GM21526 (cell line): ENCODE measurements around the gene ZNF84.
A peak's percentile ranks its signal among the peaks of the same experiment; 100 is the strongest.

Experiments used
- ATAC-seq: cut with Tn5 transposase; IDR thresholded peaks from one replicate; pipeline ENCODE4 v1.9.1; 2021; ENCODE audit warnings: moderate library complexity; ENCODE audit not compliant: unreplicated experiment, low FRiP score

Gene ZNF84

DNA sequence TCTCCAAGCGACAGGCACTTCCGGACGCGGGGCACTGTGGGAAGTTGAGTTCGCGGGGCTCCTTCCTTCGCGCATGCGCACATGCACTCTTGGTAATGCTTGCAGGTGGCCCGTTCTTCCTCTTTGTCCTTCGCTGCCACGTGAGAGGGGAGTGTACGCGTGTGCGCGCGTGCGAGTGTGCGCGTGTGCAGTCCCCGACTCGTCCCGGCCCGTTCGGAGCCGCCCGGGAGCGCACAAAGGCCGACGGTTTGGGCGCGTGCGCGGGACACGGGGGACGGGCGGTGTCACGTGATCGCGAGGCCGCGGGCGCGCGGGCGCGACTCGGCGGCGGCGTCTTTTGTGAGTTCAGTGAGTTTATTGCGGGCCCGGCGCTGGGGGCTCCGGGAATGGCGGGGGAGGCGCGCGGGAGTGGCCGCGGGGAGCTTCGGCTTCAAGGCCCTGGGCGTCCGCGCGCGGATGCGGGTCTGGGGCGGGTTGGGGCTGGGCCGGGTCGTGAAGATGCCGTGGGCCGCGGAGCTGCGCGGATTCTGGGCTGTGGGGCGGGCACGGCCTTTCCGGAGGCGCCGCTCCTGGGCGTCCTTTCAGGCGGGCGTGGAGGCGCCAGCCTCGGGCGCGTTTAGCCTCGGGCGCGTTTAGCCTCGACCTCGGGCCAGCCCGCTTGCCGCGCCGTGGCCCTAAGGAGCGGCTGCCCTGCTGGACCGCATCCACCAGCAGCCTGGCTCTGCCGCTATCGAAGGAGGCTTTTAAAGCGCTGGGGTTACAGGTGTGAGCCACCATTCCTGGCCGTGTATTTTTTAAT lies at the start of gene ZNF84:
ZNF84 (plus strand) TSS at position 303 of the 799 bp plus-strand sequence. CDS start 3,959 bp downstream, outside the sequence.
- ATAC-seq = peak; percentile 95

DNA sequence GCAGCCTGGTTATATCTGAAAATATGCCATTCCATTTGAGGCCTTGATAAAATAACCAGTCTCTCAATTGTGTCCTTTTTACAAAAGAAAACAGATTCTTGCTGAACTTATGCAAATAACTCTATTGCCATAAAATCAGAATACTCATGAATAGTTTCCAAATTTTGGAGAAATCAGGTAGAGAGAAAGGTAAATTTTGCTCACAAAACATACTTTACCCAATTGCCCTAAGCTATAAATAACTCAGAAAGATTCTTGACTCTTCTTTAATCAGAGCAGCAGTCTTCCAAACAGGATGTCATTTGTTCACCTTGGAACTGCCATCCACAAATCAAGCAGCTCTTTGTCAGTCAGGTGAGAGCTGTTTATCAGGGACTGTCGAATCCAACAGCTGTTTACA lies 38.6 kb upstream of the ZNF84 start:
- no peak for ATAC-seq

DNA sequence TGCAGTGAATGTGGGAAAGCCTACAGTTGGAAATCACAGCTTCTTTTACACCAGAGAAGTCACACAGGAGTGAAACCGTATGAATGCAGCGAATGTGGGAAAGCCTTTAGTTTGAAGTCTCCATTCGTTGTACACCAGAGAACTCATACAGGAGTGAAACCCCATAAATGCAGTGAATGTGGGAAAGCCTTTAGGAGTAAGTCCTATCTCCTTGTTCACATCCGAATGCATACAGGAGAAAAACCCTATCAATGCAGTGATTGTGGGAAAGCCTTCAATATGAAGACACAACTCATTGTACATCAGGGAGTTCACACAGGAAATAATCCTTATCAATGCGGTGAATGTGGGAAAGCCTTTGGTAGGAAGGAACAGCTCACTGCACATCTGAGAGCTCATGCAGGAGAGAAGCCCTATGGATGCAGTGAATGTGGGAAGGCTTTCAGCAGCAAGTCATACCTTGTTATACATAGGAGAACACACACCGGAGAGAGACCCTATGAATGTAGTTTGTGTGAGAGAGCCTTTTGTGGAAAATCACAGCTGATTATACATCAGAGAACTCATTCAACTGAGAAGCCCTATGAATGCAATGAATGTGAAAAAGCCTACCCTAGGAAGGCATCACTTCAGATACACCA lies 26.5 kb upstream of the ZNF84 start:
- no peak for ATAC-seq

DNA sequence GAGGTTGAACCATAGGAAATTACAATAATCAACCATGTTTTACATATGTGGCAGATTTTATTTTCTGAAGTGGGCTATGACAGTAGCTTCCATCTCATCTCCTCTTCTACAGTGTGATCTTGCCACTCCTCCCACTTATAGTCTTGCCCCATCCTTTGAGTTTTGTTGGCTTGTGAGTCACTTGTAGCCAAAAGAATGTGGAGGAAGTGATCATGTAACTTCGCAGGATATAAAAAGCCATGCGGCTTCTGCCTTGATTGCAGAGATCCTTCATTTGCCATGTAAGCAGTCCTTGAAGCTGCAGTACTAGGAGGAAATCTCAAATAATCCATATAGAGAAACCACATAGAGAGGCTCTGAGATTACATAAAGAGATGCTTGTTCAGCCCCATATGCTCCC lies 13.7 kb upstream of the ZNF84 start:
- no peak for ATAC-seq

DNA sequence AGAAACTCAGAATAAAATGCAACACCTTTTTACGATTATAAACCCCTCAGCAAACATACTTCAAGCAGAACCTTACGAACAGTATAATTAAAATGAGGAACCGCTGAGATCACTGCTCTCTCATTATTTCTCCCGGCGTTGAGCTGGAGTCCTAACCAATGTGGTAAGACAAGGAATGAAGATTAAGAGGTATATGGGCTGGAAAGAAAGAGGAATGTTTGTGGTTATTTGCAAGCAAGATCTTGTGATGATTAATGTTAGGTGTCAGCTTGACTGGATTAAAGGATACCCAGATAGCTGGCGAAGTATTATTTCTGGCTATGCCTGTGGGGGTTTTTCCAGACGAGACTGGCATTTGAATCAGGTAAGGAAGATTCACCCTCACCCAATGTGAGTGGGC lies 10.3 kb upstream of the ZNF84 start:
- ATAC-seq = no peak

DNA sequence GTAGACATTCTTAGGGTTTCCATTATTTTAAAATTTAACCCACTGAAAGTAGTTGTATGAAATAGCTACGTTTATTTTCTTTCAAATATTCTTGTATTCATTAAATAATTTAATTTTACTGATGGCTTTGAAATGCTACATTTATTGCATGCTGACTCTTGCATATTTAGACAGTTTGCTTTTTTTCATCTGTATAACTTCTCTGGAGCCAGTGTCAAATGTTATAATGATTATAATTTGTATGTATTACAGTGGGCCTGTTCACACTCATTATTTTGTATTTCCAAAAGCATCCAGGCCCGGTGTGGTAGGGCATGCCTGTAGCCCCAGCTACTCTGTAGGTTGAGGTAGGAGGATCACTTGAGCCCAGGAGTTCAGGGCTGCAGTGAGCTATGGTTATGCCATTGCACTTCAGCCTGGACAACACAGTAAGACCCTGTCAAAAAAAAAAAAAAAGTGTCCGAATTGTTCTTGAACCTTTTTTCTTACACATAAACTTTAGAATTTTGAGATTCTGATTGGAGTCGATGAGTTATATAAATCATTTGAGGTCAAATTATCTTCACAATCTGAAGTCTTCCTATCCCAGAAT lies 905 bp downstream of the ZNF84 start:
- no peak for ATAC-seq

DNA sequence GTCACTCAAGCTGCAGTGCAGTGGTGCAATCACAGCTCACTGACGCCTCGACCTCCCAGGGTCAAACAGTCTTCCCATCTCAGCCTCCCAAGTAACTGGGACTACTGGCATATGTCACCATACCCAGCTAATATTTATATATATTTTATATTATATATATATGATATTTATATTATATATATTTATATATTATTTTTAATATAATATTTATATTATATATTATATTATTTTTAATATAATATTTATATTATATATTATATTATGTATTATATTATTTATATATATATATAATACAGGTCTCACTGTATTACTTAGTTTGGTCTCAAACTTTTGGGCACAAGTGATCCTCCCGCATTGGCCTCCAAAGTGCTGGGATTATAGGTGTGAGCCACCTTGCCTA lies 9.4 kb downstream of the ZNF84 start:
- ATAC-seq = no peak

DNA sequence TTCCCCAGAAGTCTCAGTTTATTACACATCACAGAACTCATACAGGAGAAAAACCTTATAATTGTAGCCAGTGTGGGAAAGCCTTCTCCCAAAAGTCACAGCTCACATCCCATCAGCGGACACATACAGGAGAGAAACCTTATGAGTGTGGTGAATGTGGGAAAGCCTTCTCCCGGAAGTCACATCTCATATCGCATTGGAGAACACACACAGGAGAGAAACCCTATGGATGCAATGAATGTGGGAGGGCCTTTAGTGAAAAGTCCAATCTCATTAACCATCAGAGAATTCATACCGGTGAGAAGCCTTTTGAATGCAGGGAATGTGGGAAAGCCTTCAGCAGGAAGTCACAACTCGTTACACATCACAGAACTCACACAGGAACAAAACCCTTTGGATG lies 20.1 kb downstream of the ZNF84 start:
- no peak for ATAC-seq

DNA sequence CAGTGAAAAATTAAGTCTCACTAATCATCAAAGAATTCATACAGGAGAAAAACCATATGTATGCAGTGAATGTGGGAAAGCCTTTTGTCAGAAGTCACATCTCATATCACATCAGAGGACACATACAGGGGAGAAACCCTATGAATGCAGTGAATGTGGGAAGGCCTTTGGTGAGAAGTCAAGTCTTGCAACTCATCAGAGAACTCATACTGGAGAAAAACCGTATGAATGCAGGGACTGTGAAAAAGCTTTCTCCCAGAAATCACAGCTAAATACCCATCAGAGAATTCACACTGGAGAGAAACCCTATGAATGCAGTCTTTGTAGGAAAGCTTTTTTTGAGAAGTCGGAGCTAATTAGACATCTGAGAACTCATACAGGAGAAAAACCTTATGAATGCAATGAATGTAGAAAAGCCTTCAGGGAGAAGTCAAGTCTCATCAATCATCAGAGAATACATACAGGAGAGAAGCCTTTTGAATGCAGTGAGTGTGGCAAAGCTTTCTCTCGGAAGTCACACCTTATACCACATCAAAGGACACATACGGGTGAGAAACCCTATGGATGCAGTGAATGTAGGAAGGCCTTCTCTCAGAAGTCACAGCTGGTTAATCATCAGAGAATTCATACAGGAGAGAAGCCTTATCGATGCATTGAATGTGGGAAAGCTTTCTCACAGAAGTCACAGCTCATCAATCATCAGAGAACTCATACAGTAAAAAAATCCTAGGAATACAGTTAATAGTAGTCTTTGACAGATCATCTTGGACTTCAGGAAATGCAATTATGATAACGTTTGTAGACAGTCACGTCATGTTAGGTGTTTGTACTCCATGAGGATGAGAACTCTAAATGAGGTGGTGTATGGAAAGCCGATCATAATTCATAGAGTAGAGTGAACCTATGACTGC lies 21.1 kb downstream of the ZNF84 start:
- ATAC-seq = no peak

DNA sequence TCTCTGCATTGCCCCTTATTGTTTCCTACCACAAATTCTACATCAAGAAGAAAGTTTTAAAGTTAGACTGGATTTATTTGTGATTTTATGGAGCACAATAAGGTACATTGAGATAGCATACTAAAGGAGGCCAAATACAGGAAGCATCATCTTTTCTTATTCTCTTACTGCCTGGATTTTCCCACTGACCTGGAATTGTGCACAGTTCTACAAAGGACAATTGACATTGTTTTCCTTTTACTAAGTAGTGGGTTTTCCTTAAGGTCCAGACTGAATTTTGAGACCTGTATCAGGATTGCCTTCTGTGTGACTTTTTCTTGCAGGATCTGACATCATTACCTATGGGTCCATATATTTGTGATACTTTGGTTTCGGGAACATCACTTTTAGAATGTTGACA lies 24.6 kb downstream of the ZNF84 start:
- no peak for ATAC-seq

DNA sequence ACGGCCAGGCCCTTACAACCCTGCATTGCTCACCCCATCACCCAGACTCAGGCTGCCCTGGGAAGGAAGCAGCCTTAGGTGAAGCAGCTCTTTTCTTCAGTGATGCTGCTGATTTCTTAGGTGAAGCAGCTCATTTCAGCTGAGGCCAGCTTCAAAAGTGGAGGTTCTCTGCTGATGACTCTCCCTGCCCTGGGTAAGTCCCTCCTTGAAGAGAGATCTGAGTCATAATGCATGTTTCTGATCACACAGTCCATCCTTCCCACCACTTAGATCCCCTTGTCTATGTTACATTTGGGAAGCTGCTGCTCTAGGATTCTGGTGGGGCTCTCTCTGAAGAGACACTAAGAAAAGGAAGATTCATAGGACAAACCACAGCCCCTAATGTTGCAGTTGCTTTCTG lies 26.2 kb downstream of the ZNF84 start:
- ATAC-seq = no peak

DNA sequence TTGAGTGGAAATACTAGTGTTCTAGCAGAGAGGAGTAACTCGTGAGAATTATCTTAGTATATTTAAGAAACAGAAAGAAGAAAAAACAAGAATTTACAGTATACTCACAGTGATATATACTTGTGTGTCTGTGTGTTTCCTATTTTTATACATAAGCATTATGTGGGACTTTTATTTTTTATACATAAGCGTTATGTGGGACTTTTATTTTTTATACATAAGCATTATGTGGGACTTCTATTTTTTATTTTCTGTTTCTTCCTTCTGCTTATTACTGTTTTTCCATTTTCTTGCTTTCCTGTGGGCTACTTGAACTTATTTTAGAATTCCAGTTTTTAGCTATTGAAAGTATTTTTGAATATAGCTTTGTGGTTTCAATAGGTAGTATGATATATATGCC lies 36.5 kb downstream of the ZNF84 start:
- no peak for ATAC-seq

DNA sequence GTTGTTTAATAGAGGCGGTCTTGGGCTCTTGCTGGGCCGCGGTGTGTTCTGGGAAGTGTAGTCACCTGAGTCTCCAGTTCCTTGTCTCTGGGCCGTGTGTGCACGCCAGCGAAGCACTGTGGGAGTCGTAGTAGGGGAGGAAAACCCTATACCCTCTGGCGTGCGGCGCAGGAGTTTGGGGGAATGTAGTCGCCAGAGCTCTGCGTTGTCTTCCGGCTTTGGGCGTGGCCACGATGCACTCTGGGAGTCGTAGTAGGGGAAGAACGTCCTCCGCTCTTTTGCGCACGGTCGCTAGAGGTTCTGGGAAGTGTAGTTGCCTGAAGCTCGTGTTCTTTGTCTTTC lies 42.7 kb downstream of the ZNF84 start:
- ATAC-seq = peak; percentile 81

DNA sequence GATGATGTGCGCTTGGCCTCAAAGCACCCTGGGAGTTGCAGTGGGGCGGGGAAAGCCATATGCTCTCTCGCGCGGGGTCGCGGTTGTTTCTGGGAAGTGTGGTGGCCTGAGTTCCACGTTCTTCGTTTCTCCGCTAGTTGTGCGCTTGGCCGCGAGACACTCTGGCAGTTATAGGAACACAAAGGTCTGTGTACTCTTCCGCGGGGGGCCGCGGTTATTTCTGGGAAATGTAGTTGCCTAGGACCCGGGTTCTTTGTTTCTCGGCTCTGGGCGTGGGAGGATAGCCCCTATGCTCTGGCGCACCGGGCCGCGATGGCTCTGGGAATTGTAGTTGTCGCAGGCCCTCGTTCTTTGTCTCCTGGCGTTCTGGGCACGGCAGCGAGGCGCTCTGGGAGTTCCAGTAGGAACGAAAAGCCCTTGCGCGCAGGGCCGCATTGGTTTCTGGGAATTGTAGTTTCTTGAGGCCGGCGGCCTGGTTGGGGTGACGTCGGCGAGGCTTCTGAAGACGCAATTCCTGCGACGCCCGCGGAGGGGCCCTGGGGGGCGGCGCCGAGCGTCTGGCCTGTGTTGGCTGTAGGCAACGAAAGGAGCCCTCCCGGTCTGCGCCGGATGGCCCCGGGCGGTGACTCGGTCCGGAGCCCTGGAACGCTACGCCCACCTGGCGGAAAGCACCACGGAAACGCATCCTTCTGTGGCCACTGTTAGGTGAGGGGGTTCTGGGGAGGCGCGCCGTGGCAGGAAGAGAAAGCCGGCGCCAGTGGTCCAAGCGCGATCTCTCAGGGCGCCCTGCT lies 43.3 kb downstream of the ZNF84 start, which contains the start of gene ZNF140:
ZNF140 (plus strand) TSS at position 556 of the 791 bp plus-strand sequence. CDS start 398 bp downstream, outside the sequence.
- peak; percentile 69 for ATAC-seq

DNA sequence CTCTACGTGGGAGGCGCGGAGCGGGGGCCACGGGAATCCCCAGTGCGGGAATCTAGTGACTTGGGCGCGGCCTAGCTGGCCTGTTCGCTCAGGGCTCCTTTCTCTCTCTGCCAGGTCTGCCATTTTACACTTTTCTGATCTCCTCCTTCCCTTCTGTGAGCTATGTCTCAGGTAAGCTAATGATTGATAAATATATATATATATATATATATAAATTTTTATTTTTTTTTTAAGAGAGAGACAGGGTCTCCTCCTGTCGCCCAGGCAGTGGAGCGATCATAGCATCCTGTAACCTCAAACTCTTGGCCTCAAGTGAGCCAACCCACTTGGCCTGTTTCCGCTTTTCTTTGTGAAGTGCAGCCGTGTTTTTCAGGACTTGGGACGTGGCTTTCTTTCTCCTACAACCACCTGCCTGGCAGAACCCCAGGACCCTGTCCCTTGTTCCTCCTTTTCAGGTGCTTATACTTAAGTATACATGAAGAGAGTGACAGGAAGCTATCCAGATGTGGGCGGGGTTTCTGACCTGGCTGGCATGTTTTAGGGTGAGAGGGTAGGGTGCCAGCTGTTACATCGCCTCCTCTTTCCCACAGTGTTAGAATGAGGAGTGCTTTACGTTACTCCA lies 44.0 kb downstream of the ZNF84 start:
- ATAC-seq = no peak

DNA sequence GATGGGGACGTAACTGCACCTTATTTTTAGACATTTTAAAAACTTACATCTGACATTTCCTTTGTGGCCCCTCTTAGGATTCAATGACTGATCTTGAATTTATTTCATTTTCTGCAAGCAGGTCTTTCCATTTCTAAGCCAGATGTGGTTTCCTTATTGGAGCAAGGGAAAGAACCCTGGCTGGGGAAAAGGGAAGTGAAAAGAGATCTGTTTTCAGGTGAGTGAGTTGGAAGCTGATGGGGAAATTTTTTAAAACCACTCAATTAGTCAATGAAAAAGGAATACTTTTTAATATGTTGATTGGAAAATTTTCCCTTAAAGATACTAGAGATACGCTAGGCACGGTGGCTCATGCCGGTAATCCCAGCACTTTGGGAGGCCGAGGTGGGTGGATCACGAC lies 46.0 kb downstream of the ZNF84 start:
- no peak for ATAC-seq

DNA sequence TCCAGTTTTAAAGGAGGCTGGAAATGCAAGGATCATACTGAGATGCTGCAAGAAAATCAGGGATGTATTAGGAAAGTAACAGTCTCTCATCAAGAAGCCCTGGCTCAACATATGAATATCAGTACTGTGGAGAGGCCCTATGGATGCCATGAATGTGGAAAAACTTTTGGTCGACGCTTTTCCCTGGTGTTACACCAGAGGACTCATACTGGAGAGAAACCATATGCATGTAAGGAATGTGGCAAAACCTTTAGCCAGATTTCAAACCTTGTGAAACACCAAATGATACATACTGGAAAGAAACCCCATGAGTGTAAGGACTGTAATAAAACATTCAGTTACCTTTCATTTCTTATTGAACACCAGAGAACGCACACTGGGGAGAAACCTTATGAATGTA lies 68.3 kb downstream of the ZNF84 start:
- ATAC-seq = no peak

DNA sequence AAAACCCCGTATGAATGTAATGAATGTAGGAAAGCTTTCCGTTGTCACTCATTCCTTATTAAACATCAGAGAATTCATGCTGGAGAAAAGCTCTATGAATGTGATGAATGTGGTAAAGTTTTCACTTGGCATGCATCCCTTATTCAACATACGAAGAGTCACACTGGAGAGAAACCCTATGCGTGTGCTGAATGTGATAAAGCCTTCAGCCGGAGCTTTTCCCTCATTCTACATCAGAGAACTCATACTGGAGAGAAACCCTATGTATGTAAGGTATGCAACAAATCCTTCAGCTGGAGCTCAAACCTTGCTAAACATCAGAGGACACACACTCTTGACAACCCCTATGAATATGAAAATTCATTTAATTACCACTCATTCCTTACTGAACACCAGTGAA lies 68.9 kb downstream of the ZNF84 start:
- no peak for ATAC-seq

DNA sequence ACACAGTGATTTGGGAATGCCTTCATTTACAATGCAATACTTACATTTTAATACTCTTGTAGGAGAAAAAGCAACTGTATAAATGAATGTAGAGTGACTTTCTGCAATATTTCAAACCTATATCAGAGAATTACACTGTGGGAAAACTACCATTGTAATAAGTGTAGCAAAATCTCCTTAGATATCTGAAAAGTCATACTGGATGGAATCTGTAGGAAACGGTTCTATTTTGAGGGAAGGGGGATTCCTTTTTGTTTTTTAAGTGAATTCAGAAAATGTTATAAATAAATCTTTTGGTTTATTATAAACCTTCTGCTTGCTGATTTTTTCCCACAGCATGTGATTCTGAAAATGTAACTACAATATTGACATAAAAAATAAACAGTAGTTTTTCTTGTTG lies 69.8 kb downstream of the ZNF84 start:
- ATAC-seq = no peak

DNA sequence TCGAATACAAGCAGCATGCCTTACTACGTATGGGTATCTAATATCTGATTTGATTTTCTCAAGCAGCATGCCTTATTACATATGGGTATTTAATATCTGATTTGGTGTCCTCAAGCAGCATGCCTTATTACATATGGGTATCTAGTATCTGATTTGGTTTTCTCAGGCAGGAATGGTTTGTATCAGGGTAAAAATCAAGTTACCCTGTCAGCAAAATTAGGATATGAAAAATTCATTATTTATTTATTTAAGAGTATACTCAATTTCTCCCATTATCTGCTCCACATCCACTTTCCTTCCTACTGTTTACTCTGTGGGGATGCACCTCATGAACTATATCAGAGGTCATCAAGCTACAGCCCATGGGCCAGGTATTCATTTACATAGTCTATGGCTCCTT lies 70.8 kb downstream of the ZNF84 start:
- no peak for ATAC-seq
